ENCODE measurements around the gene RNF144B. TPM values are rescaled to one million over a fixed set of nuclear protein-coding genes. Genes with fewer than 3 reads are reported as not detected.
"Not testable (repeated sequence)": the region's sequence is repeated elsewhere in the genome, so short reads cannot be mapped to it uniquely, and the experiment has no call there.

The RNF144B gene
- total RNA-seq, 1 experiment from 2014 or later: 2.3 TPM

DNA sequence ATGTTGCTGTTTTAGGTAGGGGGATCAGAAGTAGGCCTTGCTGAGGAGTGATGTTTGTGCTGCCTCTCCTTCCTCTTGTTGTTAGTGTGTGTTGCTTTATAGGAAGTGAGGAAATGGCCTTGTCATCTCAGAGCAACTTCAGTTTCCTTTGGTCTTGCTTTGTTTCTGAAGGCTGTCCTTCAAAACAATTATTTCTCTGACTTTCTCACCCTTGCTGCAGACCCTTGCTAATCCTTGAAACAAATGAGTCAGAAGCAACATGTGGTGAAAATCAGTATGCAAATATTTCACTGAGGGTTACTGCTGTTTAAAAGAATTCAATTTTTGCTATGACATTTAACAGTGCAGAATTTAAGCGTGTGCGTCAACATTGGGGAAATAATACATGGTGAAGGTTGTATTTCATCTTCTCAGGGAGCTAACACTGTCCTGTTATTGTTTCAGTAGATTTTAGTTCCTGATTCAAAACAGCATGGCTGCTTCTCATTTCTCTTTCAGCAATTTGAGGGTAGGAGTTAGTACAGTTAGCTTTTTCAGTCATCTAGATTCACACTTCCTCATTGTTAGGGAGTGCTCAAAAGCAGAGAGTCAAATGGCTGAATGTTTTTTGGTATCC lies 13.8 kb downstream of the RNF144B start:
- Histone ChIP-seq H3K14ac (ENCODE audit: insufficient read depth, low read length) (no peak overlapping the region), H3K4me2 (ENCODE audit: insufficient read depth, insufficient read length, low read length) (no peak overlapping the region), H2BK12ac (ENCODE audit: insufficient read length, low read depth, low read length) (no peak overlapping the region), H2BK15ac (ENCODE audit: low read depth, low read length) (no peak overlapping the region), H3K56ac (ENCODE audit: insufficient read length, low read depth, low read length) (no peak overlapping the region), H3K79me2 (ENCODE audit: insufficient read depth, low read length) (no peaks in the 10 kb centered on the region), H3K23ac (ENCODE audit: insufficient read length, low read depth, low read length) (no peak overlapping the region), H2BK20ac (ENCODE audit: low read depth, low read length, poor library complexity, severe bottlenecking) (no peak overlapping the region), H2AK5ac (ENCODE audit: insufficient read length, low read length) (no peak overlapping the region), H4K91ac (ENCODE audit: insufficient read length, low read depth, low read length) (no peak overlapping the region), H3K27me3 (ENCODE audit: insufficient read depth, low read length) (no peaks in the 10 kb centered on the region), H2BK120ac (ENCODE audit: low read depth, low read length, poor library complexity, severe bottlenecking) (no peak overlapping the region), H2BK5ac (ENCODE audit: insufficient read length, low read length) (no peak overlapping the region), H3T11ph (ENCODE audit: low read length) (no peak overlapping the region), H4K8ac (replicated peaks; ENCODE audit: insufficient read length, low read depth, low read length) (no peak overlapping the region), H4K20me1 (ENCODE audit: control insufficient read depth, insufficient read depth, insufficient read length) (no peaks in the 10 kb centered on the region), H3K4me1 (ENCODE audit: insufficient read depth, low read length) (0 out of 2 replicates have a peak, but pooled peaks cover 2% of the 10 kb centered on the region), H4K5ac (ENCODE audit: insufficient read length, low read depth, low read length) (no peak overlapping the region), H2AFZ (ENCODE audit: low read length) (no peak overlapping the region), H3K4ac (ENCODE audit: low read depth, low read length) (no peak overlapping the region), H3K9me3 (ENCODE audit: control insufficient read depth, low read depth, low read length) (no peaks in the 10 kb centered on the region), H3K27ac (ENCODE audit: insufficient read length, low read depth, low read length) (no peak overlapping the region), H3K9ac (ENCODE audit: extremely low read depth, insufficient read length, low read length) (no peak overlapping the region), H3K79me1 (ENCODE audit: insufficient read depth, low read depth, low read length, poor library complexity, severe bottlenecking) (no peaks in the 10 kb centered on the region), H3K18ac (ENCODE audit: insufficient read length, low read depth, low read length) (no peak overlapping the region), H3K23me2 (ENCODE audit: insufficient read length, low read depth, low read length, poor library complexity, severe bottlenecking) (no peaks in the 10 kb centered on the region)
- Mint-ChIP-seq H3K27ac (peak overlapping the region in 2 of 3 experiments; percentile 12 to 76; a peak in 4 of 7 replicates), H3K27me3 (ENCODE audit: low read depth) (no peaks in the 10 kb centered on the region), H3K4me3 (no peak overlapping the region), H3K36me3 (ENCODE audit: insufficient read depth in 1 of 3, low read depth in 3 of 3) (no peaks in the 10 kb centered on the region; a peak in 1 of 7 replicates), H3K4me1 (peaks cover 15% of the 10 kb centered on the region in 2 experiments), H3K9me3 (no peaks in the 10 kb centered on the region)
- no peak for DNase-seq
- no CpG with 5 or more reads among the region's 2 CpGs for WGBS (ENCODE audit: extremely low coverage, insufficient read length, low lambda C conversion rate)
- TF ChIP-seq, protein P1, sequence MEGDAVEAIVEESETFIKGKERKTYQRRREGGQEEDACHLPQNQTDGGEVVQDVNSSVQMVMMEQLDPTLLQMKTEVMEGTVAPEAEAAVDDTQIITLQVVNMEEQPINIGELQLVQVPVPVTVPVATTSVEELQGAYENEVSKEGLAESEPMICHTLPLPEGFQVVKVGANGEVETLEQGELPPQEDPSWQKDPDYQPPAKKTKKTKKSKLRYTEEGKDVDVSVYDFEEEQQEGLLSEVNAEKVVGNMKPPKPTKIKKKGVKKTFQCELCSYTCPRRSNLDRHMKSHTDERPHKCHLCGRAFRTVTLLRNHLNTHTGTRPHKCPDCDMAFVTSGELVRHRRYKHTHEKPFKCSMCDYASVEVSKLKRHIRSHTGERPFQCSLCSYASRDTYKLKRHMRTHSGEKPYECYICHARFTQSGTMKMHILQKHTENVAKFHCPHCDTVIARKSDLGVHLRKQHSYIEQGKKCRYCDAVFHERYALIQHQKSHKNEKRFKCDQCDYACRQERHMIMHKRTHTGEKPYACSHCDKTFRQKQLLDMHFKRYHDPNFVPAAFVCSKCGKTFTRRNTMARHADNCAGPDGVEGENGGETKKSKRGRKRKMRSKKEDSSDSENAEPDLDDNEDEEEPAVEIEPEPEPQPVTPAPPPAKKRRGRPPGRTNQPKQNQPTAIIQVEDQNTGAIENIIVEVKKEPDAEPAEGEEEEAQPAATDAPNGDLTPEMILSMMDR (conservative IDR thresholded peaks at IDR 0.05): no peak

- not testable (repeated sequence) for H2BK15ac ChIP-seq (ENCODE audit: low read depth, low read length); H3K56ac ChIP-seq (ENCODE audit: insufficient read length, low read depth, low read length); H3K18ac ChIP-seq (ENCODE audit: insufficient read length, low read depth, low read length); H3K23me2 ChIP-seq (ENCODE audit: insufficient read length, low read depth, low read length, poor library complexity, severe bottlenecking); H3K79me1 ChIP-seq (ENCODE audit: insufficient read depth, low read depth, low read length, poor library complexity, severe bottlenecking); H3K9ac ChIP-seq (ENCODE audit: extremely low read depth, insufficient read length, low read length); H3K4me3 Mint-ChIP-seq; H3K4ac ChIP-seq (ENCODE audit: low read depth, low read length); H3K14ac ChIP-seq (ENCODE audit: insufficient read depth, low read length); H3K36me3 Mint-ChIP-seq (ENCODE audit: insufficient read depth in 1 of 3, low read depth in 3 of 3); H3K27me3 Mint-ChIP-seq (ENCODE audit: low read depth); H2BK120ac ChIP-seq (ENCODE audit: low read depth, low read length, poor library complexity, severe bottlenecking); H2AFZ ChIP-seq (ENCODE audit: low read length); H2BK12ac ChIP-seq (ENCODE audit: insufficient read length, low read depth, low read length); H4K20me1 ChIP-seq (ENCODE audit: control insufficient read depth, insufficient read depth, insufficient read length); H3K23ac ChIP-seq (ENCODE audit: insufficient read length, low read depth, low read length); H3K79me2 ChIP-seq (ENCODE audit: insufficient read depth, low read length); H3K27ac ChIP-seq (ENCODE audit: insufficient read length, low read depth, low read length); H2AK5ac ChIP-seq (ENCODE audit: insufficient read length, low read length); H3K4me1 ChIP-seq (ENCODE audit: insufficient read depth, low read length); H3T11ph ChIP-seq (ENCODE audit: low read length); H4K5ac ChIP-seq (ENCODE audit: insufficient read length, low read depth, low read length); H3K9me3 Mint-ChIP-seq; DNase-seq; H3K27ac Mint-ChIP-seq; H2BK5ac ChIP-seq (ENCODE audit: insufficient read length, low read length); H4K91ac ChIP-seq (ENCODE audit: insufficient read length, low read depth, low read length); H2BK20ac ChIP-seq (ENCODE audit: low read depth, low read length, poor library complexity, severe bottlenecking); H3K27me3 ChIP-seq (ENCODE audit: insufficient read depth, low read length); H3K9me3 ChIP-seq (ENCODE audit: control insufficient read depth, low read depth, low read length); H4K8ac ChIP-seq (replicated peaks; ENCODE audit: insufficient read length, low read depth, low read length); H3K4me2 ChIP-seq (ENCODE audit: insufficient read depth, insufficient read length, low read length)
- no CpG with 5 or more reads among the region's 6 CpGs for WGBS (ENCODE audit: extremely low coverage, insufficient read length, low lambda C conversion rate)
- H3K4me1 Mint-ChIP-seq: peaks cover 10 to 11% of the 10 kb centered on the region in 2 experiments
Observed at GRCh38 chr6:18404965-18405364, 17.8 kb downstream of the RNF144B start.

All from H9 (cell line).